OCI-LY1 (cell line): ENCODE data around the gene SLC26A9.

ENCODE experiments used
- CTCF ChIP-seq: fragments of 200-600 bp; sonication (generic), shearing (Covaris generic); IDR thresholded peaks from 2 replicates; pipeline ENCODE4 v1.5.1; 2017; ENCODE audit warnings: mild to moderate bottlenecking, antibody characterized with exemption, low read length, moderate library complexity, mixed read lengths
- EZH2 ChIP-seq: fragments of 200-600 bp; sonication (generic), shearing (Covaris generic); IDR thresholded peaks from 2 replicates; pipeline ENCODE4 v1.8.0; 2017; ENCODE audit warnings: borderline replicate concordance, mixed run types, mild to moderate bottlenecking, antibody characterized with exemption, low read length, moderate library complexity, mixed read lengths

GRCh38 chr1:205983925-205984725 lies 40.9 kb upstream of the SLC26A9 start:
- TF ChIP-seq CTCF: peak; percentile 82
- TF ChIP-seq EZH2: no peak
